LNCaP clone FGC (cell line): ENCODE data around the gene NOP10.
"Not testable (repeated sequence)": the region's sequence is repeated elsewhere in the genome, so short reads cannot be mapped to it uniquely, and the experiment has no call there.

ENCODE experiments used
- DNase-seq: peaks from one replicate; pipeline ENCODE4 v3.0.0-alpha.2; 2011; ENCODE audit warnings: low read depth
- H3K4me3 ChIP-seq: 2 replicates; pipeline ENCODE4 v1.5.1; 2011; ENCODE audit warnings: mild to moderate bottlenecking, low read depth, low read length, control low read depth
- TF ChIP-seq, protein P1 (sequence below): IDR thresholded peaks from 2 replicates; pipeline ENCODE4 v1.5.1; 2012; ENCODE audit warnings: mild to moderate bottlenecking; ENCODE audit not compliant: control insufficient read depth, insufficient read depth; ENCODE audit errors: extremely low read depth

NOP10 gene

DNA sequence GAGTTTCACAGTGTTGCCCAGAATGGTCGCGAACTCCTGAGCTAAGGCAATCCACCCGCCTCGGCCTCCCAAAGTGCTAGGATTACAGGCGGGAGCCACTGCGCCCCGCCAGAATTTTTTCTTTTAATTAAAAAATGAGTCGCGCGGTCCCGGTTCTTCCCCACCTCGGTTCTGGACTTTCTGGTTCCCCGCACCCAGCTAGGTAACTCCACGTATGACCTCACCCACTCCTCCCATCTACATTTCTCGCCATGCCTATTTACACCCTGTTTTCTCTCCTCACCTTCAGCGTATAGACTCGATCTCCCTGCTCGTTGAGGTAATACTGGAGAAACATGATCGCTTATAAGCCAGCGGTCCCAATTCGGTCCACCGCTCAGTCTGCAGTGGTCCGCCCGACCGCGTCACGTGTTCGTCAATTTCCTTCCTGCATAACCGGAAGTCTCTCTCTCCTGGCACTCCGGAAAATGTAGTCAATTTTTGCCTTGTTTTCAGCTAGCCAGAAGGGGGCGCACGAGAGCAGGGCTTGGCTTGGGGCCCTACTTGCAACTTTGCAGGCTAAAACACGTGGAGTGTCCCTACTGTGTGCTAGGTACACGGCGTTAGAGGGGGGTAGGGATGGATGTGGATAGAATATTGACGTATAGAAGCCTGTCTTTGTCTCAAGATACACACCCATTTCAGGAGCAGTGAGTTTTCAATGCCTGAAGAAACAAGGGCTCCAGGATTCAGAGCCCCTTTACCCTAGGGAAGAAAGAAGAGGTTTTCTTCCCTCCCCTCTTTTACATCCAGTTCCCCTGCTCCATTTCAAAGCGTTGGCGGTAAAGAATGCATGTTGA is at the start of gene NOP10, which contains the start of gene NUTM1:
TSS of gene NOP10 (minus strand) at position 400 of the 839 bp plus-strand sequence. CDS start at position 337, 63 bp downstream.
TSS of gene NUTM1 (plus strand) at position 579 of the 839 bp plus-strand sequence. CDS start 382 bp downstream, outside the sequence.
- DNase-seq, result peak; percentile 84
- peak within 1 kb of the TSS; percentile 93 for H3K4me3 ChIP-seq
- TF ChIP-seq, protein P1, sequence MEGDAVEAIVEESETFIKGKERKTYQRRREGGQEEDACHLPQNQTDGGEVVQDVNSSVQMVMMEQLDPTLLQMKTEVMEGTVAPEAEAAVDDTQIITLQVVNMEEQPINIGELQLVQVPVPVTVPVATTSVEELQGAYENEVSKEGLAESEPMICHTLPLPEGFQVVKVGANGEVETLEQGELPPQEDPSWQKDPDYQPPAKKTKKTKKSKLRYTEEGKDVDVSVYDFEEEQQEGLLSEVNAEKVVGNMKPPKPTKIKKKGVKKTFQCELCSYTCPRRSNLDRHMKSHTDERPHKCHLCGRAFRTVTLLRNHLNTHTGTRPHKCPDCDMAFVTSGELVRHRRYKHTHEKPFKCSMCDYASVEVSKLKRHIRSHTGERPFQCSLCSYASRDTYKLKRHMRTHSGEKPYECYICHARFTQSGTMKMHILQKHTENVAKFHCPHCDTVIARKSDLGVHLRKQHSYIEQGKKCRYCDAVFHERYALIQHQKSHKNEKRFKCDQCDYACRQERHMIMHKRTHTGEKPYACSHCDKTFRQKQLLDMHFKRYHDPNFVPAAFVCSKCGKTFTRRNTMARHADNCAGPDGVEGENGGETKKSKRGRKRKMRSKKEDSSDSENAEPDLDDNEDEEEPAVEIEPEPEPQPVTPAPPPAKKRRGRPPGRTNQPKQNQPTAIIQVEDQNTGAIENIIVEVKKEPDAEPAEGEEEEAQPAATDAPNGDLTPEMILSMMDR, result peak; percentile 93

DNA sequence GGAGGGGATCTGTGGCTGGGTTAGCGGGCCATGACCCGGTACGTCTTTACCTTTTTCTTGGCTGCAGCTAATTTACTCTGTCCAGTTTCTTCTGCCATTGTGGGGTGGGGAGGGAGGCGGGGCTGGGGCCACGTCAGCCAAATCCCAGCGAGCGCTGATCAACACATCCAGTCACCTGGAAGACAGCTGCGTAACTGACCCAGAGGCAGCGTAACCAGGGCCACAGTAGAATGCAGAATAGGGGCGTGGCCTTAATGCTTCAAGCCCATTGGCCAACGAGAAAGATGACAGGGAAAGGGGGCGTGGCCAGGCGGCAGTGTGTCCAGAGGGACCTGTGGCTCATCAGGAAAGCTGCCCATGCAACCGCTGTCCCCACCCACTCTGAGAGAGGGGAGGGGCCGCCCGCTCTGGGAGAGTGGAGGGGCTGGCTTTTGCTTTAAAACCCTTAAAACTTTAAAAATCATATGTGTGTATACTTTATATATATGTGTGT is 46.7 kb upstream of the NOP10 start:
- not testable (repeated sequence) for DNase-seq, H3K4me3 ChIP-seq

DNA sequence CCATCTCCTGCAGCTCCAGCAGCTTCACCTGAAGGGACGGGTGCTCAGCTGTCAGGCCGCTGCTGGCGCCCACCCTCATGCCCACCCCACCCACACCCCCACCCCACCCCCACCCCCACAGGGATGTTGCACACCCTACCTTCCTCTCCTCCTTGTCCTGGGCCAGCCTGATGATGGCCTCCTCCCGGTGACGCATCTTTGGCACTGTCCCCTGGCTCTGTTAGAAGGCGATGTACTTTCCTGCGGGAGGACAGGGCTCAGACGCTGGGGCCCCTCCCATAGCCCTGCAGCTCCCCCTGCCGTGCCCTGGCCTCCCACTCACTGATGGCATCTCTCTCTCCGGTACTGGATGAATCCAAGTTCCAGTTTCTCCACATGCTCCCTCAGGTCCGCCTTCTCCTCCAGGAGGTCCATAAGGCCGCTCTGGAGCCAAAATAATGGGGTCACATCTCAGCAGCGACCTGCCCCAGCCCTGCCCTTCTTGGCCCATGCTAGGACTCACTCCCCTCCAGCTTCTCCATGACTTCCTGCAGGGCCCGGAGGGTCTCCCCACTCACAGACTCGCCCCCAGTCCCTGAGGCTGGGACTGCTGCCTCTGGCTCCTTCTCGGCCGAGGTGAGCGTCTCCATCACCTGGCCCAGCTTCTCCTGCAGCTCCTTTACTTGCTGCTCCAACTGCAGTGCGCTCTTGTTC is 39.0 kb upstream of the NOP10 start:
- not testable (repeated sequence) for H3K4me3 ChIP-seq, DNase-seq

DNA sequence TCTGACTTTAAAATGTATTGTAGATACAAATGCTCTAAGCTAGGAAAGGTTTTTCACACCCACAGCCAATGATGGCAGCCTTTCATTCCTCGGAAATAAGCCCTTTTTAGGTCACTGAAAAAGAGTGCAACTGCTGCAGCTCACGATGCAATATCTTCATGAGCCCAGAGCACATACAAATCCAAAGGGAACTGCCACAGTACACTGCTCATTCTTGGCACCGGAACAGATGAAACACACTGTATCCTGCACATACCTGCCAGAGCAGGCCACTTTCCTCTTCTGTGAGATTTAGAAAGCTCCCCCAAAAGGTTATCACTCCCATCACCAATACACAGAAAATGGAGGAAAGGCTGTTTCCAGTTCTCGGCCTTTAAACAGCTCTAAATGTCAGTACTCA is 37.6 kb upstream of the NOP10 start:
- not testable (repeated sequence) for DNase-seq, H3K4me3 ChIP-seq

DNA sequence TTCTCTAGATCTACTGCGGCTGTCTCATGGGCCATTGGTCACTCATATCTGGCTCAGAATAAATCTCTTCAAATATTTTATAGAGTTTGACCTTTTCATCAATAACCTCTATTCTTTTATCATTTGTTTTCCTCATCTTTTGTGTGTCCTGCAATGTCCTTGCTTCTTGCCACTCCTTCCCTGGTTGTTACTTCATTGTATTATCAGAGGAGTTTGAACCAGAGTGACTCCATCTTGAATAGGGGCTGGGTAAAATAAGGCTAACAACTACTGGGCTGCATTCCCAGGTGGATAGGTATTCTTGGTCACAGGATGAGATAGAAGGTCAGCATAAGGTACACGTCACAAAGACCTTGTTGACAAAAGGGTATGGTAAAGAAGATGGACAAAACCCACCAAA is 33.9 kb upstream of the NOP10 start:
- H3K4me3 ChIP-seq, result no peak overlapping the region
- TF ChIP-seq, protein P1, result no peak
- no peak for DNase-seq

DNA sequence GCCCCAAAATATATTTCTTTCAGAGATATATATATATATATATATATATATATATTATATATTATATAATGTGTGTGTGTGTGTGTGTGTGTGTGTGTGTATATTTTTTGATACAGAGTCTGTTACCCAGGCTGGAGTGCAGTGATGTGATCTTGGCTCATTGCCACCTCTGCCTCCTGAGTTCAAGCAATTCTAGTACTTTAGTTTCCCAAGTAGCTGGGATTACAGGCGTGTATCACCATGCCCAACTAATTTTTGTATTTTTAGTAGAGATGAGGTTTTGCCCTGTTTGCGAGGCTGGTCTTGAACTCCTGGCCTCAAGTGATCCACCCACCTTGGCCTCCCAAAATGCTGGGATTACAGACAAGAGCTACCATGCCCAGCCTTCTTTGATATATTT is 32.6 kb upstream of the NOP10 start:
- DNase-seq, H3K4me3 ChIP-seq: not testable (repeated sequence)

DNA sequence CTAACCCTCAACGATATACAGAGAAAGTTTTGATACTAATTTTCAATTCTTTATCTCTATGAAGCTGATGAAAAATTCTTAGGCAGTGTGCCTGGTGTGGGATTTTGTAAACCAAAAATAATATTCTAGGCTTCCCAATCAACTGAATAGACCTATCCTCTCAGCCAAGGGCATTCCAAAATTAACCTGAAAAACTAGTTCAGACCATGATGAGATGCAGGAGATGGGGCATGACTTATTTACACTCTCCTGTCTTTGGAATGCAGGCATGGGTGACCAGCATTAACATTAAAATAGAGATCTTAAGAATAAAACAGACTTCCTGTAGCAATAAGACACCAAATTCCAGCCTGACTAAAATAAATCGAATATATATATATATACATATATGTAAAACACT is 31.9 kb upstream of the NOP10 start:
- H3K4me3 ChIP-seq, result no peak overlapping the region
- TF ChIP-seq, protein P1, result no peak
- DNase-seq, result no peak

DNA sequence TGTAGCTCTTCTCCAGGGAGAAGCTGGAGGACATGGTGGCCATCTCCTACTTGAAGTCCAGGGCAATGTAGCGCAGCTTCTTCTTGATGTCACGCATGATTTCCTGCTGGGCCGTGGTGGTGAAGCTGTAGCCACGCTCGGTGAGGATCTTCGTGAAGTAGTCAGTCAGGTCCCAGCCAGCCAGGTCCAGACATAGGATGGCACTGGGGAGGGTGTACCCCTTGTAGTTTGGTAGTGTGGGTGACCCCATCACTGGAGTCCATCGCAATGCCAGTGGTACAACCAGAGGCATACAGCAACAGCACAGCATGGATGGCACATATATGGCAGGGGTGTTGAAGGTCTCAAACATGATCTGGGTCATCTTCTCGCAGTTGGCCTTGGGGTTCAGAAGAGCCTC is 31.0 kb upstream of the NOP10 start:
- TF ChIP-seq, protein P1, result no peak
- no peak overlapping the region for H3K4me3 ChIP-seq
- DNase-seq, result no peak

DNA sequence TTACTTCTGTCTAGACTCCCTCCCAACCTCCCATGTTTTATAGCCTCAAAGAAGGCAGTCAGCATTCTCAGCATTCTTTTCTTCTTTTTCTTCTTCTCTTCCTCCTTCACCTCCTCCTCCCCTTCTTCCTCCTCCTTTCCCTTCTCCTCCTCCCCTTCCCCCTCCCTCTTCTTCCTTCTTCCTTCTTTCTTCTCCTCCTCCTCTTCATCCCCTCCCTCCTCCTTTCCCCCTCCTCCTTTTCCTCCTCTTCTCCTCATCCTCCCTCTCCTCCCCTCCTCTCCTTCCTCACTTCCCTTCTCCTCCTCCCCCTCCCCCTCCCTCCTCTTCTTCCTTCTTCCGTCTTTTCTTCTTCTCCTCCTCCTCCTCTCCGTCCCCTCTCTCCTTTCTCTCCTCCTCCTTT is 27.7 kb upstream of the NOP10 start:
- no peak overlapping the region for H3K4me3 ChIP-seq
- TF ChIP-seq, protein P1, result no peak

More for the DNA sequence above, 27.7 kb upstream of the NOP10 start:
- no peak for DNase-seq
